ENCODE measurements around the gene ADAM8. TPM values are rescaled to one million over a fixed set of nuclear protein-coding genes. Genes with fewer than 3 reads are reported as not detected.

ADAM8 gene
- total RNA-seq, 2 experiments from 2014 or later, result 10.0 to 16.3 TPM

DNA sequence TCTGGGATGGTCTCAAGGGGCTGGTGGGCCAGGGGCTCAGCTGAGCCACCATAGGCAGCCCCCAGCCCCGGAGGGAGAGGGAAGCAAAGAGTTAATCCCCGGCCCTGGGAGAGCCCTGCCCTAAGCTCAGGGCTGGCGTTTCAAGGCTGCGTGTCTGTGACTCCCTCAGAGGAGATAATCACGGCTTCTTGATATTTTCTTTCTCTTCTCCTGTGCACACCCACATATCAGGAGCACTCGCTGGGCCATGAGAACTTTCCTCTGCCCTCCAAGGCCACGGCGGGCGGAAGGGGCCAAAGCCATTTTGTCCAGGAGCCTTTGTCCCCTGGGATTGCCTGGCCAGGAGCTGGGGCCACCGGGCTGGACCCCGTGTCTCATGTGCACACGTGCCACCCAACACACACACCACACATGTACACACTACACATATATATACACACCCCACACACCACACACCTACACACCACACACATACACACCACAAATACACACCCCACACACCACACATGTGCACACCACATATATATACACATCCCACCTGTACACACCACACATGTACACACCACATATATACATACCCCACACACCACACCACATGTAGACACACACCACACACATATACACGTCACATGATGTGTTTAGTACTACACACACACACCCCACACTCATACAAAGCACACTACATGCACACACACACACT lies 22.1 kb downstream of the ADAM8 start:
- intact Hi-C loops (cut with micrococcal nuclease; ENCODE audit: unreplicated experiment), result no loop called here
- Histone ChIP-seq H3K4me1 (ENCODE audit: insufficient read depth, low read length, poor library complexity, severe bottlenecking) (peaks cover 20% of the 10 kb centered on the region), H2AFZ (ENCODE audit: low read length) (no peak overlapping the region), H3K36me3 (ENCODE audit: insufficient read depth, low read length) (no peaks in the 10 kb centered on the region), H4K20me1 (ENCODE audit: insufficient read depth, low read length) (no peaks in the 10 kb centered on the region), H3K4me2 (ENCODE audit: low read length) (no peak overlapping the region), H3K79me2 (ENCODE audit: insufficient read depth, low read depth, low read length) (no peaks in the 10 kb centered on the region), H3K9me2 (ENCODE audit: insufficient read depth, low read length) (no peaks in the 10 kb centered on the region), H3K4me3 (ENCODE audit: low read depth, low read length, poor library complexity, severe bottlenecking) (no peak overlapping the region), H3K9me3 (ENCODE audit: low read length) (no peaks in the 10 kb centered on the region), H3K27ac (ENCODE audit: low read depth, low read length, poor library complexity, severe bottlenecking) (no peak overlapping the region)
- CTCF ChIA-PET (ENCODE audit: unreplicated experiment), result interaction anchor here (0.6 kb wide), 1 partner anchor 26 kb away, joined by 3 read pairs; no protein-coding TSS in a partner anchor
- no peak for DNase-seq (ENCODE audit: low spot score)
- POLR2A ChIA-PET, result no interaction called here
- no TSS peak for BruUV-seq (replicated peaks)
- no peak for TF ChIP-seq EZH2phosphoT487 (IDR thresholded peaks at IDR 0.05; ENCODE audit: borderline replicate concordance, low read depth, low read length)
- TF ChIP-seq, protein P1, sequence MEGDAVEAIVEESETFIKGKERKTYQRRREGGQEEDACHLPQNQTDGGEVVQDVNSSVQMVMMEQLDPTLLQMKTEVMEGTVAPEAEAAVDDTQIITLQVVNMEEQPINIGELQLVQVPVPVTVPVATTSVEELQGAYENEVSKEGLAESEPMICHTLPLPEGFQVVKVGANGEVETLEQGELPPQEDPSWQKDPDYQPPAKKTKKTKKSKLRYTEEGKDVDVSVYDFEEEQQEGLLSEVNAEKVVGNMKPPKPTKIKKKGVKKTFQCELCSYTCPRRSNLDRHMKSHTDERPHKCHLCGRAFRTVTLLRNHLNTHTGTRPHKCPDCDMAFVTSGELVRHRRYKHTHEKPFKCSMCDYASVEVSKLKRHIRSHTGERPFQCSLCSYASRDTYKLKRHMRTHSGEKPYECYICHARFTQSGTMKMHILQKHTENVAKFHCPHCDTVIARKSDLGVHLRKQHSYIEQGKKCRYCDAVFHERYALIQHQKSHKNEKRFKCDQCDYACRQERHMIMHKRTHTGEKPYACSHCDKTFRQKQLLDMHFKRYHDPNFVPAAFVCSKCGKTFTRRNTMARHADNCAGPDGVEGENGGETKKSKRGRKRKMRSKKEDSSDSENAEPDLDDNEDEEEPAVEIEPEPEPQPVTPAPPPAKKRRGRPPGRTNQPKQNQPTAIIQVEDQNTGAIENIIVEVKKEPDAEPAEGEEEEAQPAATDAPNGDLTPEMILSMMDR (conservative IDR thresholded peaks at IDR 0.05; ENCODE audit: low read length), result no peak

DNA sequence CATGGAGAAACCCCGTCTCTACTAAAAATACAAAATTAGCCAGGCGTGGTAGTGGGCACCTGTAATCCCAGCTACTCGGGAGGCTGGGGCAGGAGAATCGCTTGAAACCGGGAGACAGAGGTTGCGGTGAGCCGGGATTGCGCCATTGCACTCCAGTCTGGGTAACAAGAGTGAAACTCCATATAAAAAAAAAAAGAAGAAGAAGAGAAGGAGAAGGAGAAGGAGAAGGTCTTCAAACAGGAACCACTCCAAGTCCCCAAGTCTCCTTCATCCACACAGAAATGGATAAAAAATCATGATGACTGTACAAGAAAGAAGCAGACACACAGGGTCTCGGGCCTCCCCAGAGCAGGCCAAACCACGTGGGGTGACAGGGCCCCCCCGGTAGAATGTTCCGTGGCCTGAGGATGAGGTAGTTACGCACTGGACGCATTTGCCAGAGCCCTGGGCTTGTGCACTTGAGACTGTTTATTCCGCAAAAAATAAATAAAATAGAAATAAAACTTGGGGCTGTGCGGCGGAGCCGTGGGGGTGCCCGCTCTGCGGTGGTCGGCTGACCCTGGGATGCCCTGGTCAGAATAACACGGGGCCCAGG lies 23.2 kb downstream of the ADAM8 start:
- no peak for DNase-seq (ENCODE audit: low spot score)
- no peaks in the 10 kb centered on the region for H3K79me2 ChIP-seq (ENCODE audit: insufficient read depth, low read depth, low read length)
- no peak overlapping the region for H3K27ac ChIP-seq (ENCODE audit: low read depth, low read length, poor library complexity, severe bottlenecking)
- no peaks in the 10 kb centered on the region for H4K20me1 ChIP-seq (ENCODE audit: insufficient read depth, low read length)
- ChIA-PET CTCF (ENCODE audit: unreplicated experiment) (no interaction called here), POLR2A (no interaction called here)
- H3K9me2 ChIP-seq (ENCODE audit: insufficient read depth, low read length), result no peaks in the 10 kb centered on the region
- H3K4me1 ChIP-seq (ENCODE audit: insufficient read depth, low read length, poor library complexity, severe bottlenecking), result peaks cover 14% of the 10 kb centered on the region
- H3K4me2 ChIP-seq (ENCODE audit: low read length), result no peak overlapping the region
- H3K9me3 ChIP-seq (ENCODE audit: low read length), result no peaks in the 10 kb centered on the region
- intact Hi-C loops (cut with micrococcal nuclease; ENCODE audit: unreplicated experiment), result no loop called here
- no peak overlapping the region for H3K4me3 ChIP-seq (ENCODE audit: low read depth, low read length, poor library complexity, severe bottlenecking)
- H3K36me3 ChIP-seq (ENCODE audit: insufficient read depth, low read length), result no peaks in the 10 kb centered on the region
- TF ChIP-seq, protein P1 (conservative IDR thresholded peaks at IDR 0.05; ENCODE audit: low read length), result no peak
- no peak for TF ChIP-seq EZH2phosphoT487 (IDR thresholded peaks at IDR 0.05; ENCODE audit: borderline replicate concordance, low read depth, low read length)
- H2AFZ ChIP-seq (ENCODE audit: low read length), result no peak overlapping the region
- BruUV-seq (replicated peaks), result no TSS peak

DNA sequence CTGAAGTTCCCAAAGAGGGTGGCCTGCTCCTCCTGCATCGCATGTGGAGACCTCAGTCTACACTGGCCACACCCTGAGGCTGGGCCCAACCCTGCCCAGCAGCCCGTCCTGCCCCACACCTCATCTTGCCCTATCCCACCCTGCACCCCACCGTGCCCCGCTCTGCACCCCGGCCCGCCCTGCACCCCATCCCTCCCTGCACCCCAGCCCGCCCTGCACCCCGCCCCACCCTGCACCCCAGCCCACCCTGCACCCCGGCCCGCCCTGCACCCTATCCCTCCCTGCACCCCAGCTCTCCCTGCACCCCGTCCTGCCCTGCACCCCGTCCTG lies 24.5 kb downstream of the ADAM8 start:
- ChIA-PET CTCF (ENCODE audit: unreplicated experiment) (no interaction called here), POLR2A (no interaction called here)
- no peak for TF ChIP-seq EZH2phosphoT487 (IDR thresholded peaks at IDR 0.05; ENCODE audit: borderline replicate concordance, low read depth, low read length)
- TF ChIP-seq, protein P1 (conservative IDR thresholded peaks at IDR 0.05; ENCODE audit: low read length), result no peak
- H2AFZ ChIP-seq (ENCODE audit: low read length), result no peak overlapping the region
- H3K9me3 ChIP-seq (ENCODE audit: low read length), result no peaks in the 10 kb centered on the region
- no peaks in the 10 kb centered on the region for H3K36me3 ChIP-seq (ENCODE audit: insufficient read depth, low read length)
- BruUV-seq (replicated peaks), result no TSS peak
- no peaks in the 10 kb centered on the region for H3K79me2 ChIP-seq (ENCODE audit: insufficient read depth, low read depth, low read length)
- no peak overlapping the region for H3K27ac ChIP-seq (ENCODE audit: low read depth, low read length, poor library complexity, severe bottlenecking)
- peaks cover 2% of the 10 kb centered on the region for H3K4me1 ChIP-seq (ENCODE audit: insufficient read depth, low read length, poor library complexity, severe bottlenecking)
- no peak overlapping the region for H3K4me2 ChIP-seq (ENCODE audit: low read length)
- intact Hi-C loops (cut with micrococcal nuclease; ENCODE audit: unreplicated experiment), result no loop called here
- no peaks in the 10 kb centered on the region for H4K20me1 ChIP-seq (ENCODE audit: insufficient read depth, low read length)
- no peaks in the 10 kb centered on the region for H3K9me2 ChIP-seq (ENCODE audit: insufficient read depth, low read length)
- DNase-seq (ENCODE audit: low spot score), result no peak
- H3K4me3 ChIP-seq (ENCODE audit: low read depth, low read length, poor library complexity, severe bottlenecking), result no peak overlapping the region

Measured in OCI-LY7 (cell line).